Occipital lobe (tissue), 2 donors: Measurements from ENCODE around the gene PTBP1. TPM values are rescaled to one million over a fixed set of nuclear protein-coding genes. Genes with fewer than 3 reads are reported as not detected.

Experiments used
- DNase-seq: peaks from one replicate; lab custom pipeline; 2025; lab: John Stamatoyannopoulos, UW
- total RNA-seq: library from RNA; depleted of rRNA; stranded (reverse); fragments of >200 nt; gene quantifications from one replicate; pipeline ENCODE4 v1.2.3, GENCODE V29; 2014

PTBP1 gene
- total RNA-seq, 1 donor from 2014 or later, result 33.5 TPM

DNA sequence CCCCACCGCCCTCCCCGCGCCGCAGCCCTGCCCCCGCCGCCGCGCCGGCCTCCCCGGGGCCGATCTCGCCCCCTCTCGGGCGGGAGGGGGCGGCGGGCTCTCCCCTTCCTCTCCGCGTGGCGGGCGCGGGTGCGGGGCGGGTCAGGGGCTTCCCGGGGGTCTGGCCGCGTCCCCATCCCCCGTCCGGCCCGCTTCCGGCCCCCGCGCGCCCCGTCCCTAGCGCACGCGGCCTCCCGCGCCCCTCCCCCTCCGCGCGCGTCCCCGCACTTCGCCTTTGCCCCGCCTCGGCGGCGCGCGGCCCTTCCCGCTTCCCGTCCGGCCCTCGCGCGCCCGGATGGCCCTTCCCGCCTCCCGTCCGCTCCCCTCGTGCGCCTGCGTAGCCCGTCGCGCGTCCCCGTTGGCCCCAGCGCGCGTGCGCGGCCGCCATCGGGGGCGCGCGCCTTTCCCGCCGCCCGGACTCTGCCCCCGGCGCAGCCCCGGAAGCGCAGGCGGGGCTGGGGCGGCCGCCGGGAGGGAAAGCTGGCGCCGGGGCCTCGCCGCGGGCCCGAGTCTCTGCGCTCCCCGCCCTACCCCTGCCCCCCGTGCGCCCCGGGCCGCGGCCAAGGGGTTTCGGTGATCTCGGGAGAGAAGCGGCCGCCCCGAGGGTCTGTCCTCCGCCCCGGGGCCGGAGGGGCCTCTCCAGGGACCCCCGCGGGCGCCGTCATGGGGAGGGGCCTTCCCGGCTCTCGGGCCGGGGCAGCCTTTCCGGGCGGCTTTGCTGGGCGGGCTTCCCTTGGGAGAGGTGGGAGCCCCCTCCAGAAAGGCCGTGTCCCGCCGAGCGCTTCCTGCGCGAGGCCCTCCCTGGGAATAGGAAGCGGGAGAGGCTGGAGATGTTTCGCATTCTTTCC lies 519 bp downstream of the PTBP1 start:
- peak; percentile 49 for DNase-seq

DNA sequence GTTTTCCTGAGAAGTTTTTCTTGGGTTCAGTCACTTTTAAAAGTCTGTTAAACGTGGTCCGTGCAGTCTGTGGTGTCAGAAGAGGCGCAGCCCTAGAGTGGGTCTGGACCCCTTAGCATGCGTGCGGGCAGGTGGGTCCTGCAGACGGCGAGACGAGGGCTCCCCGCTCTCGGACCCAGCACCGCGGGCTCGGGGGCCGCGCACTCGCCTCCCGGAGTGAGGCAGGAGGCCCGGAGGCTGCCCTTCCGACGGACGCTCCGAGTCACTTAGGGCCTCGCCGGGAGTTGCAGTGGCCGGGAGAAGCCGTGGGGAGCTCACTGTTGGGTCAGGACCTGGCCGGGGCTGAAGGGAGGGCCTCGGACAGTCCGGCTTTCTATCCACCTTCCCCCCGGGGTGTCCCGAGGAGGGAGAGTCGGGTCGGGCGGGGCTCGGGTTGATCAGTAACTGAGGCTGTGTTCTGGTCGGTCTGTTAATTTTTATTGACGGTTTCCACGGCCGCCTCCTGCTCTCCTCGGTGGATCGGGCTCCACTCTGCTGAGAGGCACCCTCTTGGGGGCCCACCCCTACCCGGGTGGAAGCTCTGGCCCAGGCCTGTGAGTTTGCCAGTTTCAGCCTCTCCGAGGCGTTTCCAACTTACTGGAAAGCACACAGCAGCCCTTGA lies 1.3 kb downstream of the PTBP1 start:
- no peak for DNase-seq

DNA sequence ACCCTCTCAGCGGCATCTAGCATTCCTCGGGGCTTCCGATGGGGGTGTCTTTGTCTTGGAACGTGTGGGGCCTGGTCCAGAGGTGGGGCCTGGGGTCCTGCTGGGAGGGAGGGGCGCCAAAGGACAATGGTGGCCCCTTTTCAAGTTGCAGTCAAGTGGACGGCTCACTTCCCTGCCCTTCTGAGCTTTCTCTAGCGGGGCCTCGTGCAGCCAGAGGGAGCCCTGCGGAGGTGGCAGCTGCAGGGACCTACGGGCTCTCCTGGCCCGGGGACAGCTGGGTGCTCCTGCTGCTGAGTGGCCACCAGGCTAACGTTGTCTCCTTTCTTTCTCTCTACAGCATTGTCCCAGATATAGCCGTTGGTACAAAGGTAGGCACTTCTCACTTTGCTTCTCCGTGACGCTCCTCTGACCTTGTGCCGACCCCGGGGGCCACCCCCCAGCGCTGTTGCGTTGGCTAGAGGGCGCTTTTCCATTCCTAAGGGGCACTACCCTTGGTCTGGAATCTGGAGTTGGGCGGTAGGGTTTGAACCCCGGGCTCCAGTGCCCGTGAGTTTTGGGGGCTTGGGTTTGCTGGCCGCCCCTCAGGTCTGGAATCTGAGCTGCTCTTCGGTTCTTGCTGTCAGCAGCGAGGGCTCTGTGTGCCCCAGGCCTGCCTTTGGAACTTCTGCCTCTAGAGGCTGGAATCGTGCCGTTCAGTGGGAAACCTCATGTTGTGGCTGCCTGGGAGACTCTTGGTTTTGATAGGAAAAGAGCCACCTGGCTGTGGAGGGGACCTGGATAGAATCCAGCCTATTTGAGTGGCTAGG lies 2.0 kb downstream of the PTBP1 start:
- DNase-seq, result no peak

DNA sequence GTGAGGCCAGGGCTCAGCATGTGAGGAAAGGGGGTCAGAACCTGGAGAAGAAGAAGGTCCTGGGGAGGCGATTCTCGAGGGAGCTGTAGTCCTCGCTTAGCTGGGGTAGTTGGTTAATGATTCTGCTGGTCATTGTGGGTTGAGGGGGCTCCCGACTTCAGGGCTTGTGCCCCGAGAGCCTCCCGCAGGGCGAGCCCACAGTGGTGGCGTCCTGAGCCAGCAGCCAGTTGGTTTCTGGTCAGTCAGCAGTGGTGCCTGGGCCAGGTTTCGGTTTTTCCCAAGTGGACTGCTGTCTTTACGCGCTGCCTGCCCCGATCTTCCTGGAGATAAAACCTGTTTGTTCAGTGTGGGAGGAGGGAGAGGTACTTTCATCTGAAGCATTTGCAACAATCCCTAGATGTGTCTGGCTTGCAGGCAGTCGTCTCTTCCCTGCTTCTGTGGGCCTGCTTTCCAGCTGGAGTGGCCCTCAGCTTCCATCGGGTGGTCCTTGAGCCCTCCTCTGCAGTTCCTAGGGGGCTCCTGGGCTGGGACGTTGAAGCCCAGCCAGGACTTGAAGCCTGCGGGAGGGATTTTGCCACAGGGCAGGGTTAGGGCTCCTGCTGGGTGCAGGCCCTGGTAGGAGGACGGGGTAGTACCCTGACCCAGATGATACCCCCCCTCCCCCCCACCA lies 3.2 kb downstream of the PTBP1 start:
- no peak for DNase-seq

DNA sequence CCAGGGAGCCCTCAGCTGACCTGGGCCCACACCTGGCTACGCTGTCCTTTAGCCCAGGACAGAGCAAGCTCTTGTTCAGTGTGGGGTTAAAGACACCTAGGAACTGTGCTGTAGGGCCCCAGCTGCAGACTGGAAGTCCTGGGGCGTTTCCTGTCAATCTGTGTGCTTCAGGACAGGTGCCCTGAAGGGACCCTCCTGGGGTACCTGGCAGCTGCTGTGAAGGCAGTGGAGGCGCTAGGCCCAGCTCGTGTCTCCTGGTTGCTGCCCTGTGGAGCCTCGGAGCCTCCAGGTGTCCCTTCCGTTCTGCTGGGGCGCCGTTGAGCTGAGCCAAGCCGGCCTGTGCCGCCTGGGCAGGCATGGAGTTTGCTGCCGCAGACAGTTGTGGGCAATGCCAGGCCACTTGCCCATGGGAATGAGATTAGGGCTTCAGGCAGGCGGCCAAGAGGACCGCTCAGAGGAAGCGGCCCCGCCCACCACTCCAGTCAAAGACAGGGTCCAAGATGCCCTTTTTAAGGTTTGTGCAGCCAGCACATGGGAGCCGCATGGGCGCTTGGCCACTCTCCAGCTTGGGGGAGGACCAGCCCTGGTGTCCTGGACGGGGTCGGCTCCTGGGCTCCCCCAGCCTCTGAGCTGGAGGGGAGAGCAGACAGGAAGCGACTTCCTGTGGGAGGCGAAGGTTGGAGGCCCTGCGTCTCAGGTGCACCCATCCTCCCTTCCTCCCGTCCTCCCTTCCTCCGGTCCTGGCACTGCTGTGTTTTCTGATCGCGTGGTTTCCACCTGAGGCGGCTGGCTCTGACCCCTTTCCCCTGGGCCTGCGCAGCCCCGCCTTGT lies 4.0 kb downstream of the PTBP1 start:
- no peak for DNase-seq

DNA sequence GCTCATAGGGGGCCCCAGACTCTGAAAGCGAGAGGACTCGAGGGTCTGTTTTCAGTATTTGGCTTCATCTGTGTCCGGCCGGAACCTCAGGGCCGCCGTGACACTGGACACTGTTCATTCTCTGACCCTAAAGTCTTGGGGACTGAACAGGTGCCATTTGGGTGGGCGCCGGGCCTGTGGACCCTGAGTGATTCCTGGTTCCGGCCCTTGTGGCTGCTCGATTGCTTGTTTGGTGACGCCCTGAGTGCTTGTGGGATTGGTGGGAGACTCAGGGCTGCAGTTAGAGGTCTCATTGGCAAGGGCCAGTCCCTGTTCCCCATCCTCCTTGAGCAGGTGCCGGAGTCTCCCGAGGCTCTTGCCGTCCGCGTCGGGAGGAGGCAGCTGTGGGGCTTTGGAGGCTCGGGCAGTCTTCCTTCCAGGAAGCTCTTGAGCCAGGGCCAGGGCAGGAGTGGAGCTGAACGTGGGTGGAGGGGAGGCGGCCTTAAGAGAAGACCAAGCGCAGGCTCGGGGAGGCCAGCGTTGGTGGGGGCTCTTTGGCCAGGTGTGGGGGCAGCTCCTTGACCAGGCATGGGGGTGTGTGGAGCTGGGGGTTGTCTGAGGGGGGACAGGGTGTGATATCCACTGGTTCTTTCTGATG lies 4.7 kb downstream of the PTBP1 start:
- DNase-seq, result no peak

DNA sequence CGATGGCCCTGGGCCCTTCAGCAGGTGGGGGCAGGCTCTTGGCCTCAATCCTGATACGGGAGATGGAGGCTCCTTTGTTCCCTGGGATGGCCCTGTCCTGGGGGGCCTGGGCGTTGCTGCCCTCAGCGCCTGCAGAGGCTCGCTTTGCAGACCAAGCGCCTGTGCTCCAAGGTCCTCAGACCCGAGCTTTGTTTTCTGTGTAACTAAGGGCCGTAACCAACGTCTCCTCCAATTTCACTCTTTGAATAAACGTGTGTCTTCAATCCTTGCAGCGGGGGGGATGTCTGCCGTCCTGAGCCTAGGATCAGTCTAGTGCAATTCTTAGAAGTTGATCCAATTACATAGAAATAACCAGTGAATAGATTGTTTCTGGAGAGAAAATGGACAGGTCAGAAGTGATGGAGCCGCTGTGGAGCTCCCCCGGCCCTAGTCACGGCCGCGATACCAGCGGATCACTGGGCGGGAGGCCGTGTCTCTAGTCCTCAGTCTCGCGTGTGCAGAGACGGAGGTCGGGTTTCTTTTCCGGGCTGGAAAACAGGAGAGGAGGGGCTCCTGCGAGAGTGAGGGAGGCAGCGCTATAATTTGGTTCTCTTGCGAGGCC lies 5.3 kb downstream of the PTBP1 start:
- DNase-seq, result no peak

DNA sequence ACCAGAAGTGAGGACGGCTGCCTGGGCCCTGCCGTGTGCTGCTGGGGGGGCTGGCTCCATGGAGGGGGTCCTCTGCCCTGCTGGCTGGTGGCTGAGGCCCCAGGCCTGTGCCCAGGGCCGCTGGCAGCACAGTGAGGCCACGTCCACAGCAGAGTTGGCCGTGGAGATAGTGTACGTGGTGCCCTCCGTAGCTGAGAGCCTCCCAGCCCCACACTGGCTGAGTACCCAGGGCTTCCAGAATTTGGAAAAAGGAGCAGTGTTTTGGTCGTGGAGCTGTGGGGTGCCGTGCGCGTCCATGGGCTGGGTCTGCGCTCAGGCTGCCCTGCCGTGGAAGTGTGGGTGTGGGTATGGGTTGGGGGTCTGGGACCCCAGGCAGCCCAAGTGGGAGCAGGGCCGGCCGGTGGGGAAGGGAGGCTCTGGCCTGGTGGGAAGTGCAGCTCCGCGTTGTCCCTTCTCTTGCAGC lies 5.9 kb downstream of the PTBP1 start:
- DNase-seq, result no peak

DNA sequence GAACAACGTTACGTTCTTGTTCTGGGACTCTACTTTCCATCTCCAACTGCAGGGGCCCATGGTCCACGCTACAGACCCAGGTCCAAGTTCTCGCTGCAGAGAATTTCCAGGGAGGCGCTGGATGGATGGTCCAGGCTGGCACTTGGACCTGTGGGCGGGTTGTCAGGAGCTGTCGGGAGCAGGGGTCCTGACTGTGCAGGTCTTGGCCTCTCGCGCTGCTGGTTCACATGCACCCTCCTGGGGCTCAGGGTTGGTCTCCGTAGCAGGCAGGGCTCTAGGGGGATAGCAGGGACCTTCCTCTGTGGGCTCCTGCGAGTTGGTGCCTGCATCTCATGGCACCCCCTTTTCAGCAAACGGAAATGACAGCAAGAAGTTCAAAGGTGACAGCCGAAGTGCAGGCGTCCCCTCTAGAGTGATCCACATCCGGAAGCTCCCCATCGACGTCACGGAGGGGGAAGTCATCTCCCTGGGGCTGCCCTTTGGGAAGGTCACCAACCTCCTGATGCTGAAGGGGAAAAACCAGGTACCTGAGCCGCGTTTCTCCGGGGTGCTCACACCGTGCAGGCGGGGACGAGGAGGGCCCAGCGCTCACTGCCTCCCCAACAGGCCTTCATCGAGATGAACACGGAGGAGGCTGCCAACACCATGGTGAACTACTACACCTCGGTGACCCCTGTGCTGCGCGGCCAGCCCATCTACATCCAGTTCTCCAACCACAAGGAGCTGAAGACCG lies 6.6 kb downstream of the PTBP1 start:
- no peak for DNase-seq

DNA sequence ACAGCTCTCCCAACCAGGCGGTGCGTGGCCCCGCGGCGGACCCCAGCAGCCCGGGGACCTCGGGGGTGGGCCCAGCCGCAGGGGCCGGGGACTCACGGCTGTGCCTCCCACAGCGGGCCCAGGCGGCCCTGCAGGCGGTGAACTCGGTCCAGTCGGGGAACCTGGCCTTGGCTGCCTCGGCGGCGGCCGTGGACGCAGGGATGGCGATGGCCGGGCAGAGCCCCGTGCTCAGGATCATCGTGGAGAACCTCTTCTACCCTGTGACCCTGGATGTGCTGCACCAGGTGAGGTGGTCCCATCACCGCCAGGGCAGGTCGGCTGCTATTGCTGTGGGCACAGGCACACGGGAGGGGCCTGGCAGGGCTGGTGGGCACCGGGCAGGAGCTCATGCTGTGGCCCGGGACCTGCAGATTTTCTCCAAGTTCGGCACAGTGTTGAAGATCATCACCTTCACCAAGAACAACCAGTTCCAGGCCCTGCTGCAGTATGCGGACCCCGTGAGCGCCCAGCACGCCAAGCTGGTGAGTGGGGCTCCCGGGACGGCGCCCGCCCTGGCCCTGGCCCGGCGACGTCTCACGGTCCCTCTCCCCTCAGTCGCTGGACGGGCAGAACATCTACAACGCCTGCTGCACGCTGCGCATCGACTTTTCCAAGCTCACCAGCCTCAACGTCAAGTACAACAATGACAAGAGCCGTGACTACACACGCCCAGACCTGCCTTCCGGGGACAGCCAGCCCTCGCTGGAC lies 7.3 kb downstream of the PTBP1 start:
- no peak for DNase-seq

DNA sequence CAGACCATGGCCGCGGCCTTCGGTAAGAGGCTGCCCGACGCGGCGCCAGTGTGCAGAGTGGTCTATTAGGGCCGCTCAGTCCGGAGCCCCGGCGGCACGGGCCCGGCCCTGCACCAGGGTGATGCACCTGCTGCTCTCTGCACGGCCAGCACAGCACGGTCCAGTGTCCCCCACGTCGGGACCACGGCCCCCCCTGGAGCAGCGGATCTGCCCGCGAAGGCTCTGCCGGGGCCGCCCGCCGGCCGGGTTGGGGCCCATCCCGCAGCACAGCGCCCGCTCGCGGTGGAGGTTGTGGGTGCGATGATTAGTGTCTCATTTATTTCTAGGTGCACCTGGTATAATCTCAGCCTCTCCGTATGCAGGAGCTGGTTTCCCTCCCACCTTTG lies 7.9 kb downstream of the PTBP1 start:
- DNase-seq, result no peak

DNA sequence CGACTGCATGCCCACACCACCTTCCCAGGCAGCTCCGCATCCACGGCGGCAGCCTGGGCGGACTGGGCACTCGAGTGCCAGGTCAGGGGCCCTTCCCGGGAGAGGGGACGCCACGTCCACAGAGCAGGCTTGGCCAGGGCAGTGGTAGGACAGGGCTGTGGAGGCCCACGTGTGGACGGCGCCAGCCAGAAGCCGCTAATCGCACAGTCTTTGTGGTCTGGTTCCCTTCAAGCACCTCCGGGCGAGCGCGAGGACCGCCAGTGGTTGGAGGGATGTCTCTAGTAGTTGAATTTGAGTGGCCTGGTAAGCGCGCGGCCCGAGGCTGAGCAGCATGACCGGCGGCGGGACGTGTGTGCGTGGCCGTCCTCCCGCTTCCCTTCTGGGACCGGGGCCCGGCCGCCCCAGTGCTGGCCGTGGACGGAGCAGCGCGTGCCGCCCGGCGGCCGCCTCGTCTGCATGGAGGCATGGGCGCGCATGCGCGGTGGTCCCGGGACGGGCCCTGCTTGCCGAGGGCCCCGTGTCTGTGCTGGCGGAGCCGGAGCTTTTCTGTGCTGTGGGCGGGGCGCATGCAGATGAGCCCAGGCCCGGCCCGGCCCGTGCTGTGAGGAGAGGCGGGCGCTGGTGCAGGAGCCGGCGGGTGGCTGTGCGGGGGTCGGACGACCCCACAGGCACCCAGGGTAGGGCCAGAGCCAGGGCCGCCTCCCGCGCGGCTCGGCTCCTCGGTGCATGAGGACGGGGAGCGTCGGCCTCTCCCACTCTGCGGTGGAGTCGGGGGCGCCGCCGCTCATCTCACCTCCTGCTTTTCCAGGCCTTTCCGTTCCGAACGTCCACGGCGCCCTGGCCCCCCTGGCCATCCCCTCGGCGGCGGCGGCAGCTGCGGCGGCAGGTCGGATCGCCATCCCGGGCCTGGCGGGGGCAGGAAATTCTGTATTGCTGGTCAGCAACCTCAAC lies 8.6 kb downstream of the PTBP1 start:
- no peak for DNase-seq

DNA sequence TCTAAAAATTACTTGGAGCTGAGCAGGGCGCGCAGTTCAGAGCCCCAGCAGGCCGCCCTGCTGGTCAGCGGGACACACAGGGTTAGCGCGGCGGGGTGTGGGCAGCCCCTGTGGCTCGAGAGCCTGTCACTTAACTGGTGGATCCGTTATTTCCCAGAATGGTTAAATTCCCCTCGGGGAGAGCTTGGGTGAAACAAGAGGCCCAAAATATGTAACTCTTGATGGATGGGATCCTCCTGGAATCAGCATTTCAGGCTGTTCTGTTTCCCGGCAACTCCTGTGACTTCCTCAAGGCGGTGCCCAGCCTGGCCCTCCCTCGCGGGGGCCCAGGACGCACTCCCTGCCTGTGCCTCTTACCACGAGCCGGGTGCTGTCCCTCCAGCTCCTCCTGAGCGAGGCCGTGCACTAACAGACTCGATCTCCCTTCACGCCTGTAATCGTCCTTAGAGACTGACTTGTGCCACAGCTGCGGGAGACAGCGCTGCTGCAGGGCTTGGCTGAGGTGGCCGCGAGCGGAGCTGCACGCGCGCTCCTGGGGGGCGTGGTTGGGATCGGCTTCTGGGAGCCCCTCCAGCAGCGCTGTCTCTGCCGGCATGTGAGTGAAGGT lies 9.7 kb downstream of the PTBP1 start:
- no peak for DNase-seq

DNA sequence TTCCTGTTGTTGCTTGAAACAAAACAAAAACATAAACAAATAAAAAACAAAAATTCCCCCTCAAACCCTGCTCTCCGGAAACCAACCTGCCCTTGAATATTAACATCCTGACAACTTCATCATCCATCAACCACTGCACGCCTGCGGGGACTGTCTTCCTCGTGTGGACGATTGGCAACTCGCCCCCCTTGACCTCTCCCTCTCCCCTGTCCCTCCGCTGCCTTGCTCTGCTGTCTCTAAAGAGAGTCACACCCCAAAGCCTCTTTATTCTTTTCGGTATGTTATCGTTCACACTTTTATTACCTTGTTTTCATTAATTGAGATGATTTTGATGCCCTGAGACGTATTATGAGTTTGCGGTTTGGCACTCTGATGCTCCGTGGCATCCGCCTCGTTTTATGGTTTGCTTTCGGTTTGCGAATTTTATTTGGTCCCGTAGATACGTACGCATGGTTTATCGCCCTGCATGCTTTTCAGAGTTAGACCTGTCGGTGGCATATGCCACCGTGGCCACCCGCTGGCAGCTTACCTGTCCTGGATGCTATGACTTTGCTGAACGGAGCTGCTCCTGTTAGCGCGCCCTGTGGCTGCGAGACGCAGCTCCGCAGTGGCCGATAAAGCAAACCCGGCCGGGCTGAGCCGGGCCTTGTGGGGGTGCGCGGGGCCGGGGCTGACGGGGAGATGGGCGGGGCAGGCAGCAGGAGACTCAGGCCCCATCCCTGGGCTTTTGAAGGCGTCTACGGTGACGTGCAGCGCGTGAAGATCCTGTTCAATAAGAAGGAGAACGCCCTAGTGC lies 10.6 kb downstream of the PTBP1 start:
- DNase-seq, result no peak

DNA sequence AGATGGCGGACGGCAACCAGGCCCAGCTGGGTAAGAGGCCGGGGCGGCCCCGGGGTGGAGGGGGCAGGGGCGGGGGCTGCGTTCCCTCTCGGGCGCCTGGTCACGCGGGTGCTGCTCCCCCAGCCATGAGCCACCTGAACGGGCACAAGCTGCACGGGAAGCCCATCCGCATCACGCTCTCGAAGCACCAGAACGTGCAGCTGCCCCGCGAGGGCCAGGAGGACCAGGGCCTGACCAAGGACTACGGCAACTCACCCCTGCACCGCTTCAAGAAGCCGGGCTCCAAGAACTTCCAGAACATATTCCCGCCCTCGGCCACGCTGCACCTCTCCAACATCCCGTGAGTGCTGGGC lies 11.1 kb downstream of the PTBP1 start:
- no peak for DNase-seq
